Adrenal gland (tissue), 12 donors: Measurements from ENCODE around the gene GMIP. TPM values are rescaled to one million over a fixed set of nuclear protein-coding genes. Genes with fewer than 3 reads are reported as not detected.

Experiments
- DNase-seq, 7 donors: peaks; one replicate each; pipeline ENCODE4 v3.0.0-alpha.2; 2019 to 2020
- H3K27ac ChIP-seq, 5 donors: fragments of 200-600 bp; sonication (generic) in 4 of 5; 1 replicate in 3 of 5; 2 replicates in 2 of 5; pipeline versions ENCODE4 v1.5.1 to v1.8.0; 2016 to 2020; ENCODE audit warnings: mild to moderate bottlenecking in 1 of 5
- H3K27me3 ChIP-seq: fragments of 200-600 bp; 2 replicates; pipeline ENCODE4 v1.8.0; 2021
- H3K36me3 ChIP-seq, 2 donors: fragments of 200-600 bp; replicated peaks in 1 of 2; 1 replicate in 1 of 2; 2 replicates in 1 of 2; pipeline versions ENCODE4 v1.5.1 to v1.8.0; 2018 to 2022
- H3K4me1 ChIP-seq, 2 donors: fragments of 200-600 bp; replicated peaks in 1 of 2; 1 replicate in 1 of 2; 2 replicates in 1 of 2; pipeline versions ENCODE4 v1.5.1 to v1.8.0; 2018 to 2021
- H3K4me3 ChIP-seq, 4 donors: fragments of 200-600 bp; sonication (generic) in 3 of 4; one replicate each; pipeline ENCODE4 v1.5.1; 2016 to 2018
- H3K9me3 ChIP-seq, 3 donors: fragments of 200-600 bp; sonication (generic) in 1 of 3; replicated peaks in 1 of 3; 1 replicate in 2 of 3; 2 replicates in 1 of 3; pipeline versions ENCODE4 v1.5.1 to v1.8.0; 2016 to 2021
- CTCF ChIP-seq, 6 experiments: fragments of 450-650 bp in 4 of 6; fragments of 200-600 bp in 2 of 6; sonication (generic) in 1 of 6; IDR thresholded peaks; 1 replicate in 5 of 6; 2 replicates in 1 of 6; pipeline versions ENCODE4 v1.5.1 to v1.8.0; 2016 to 2021; ENCODE audit warnings: antibody characterized with exemption in 6 of 6, mild to moderate bottlenecking in 2 of 6, moderate library complexity in 1 of 6
- POLR2A ChIP-seq, 2 donors: fragments of 450-650 bp; IDR thresholded peaks; one replicate each; pipeline ENCODE4 v1.6.1; 2017; ENCODE audit warnings: antibody characterized with exemption in 2 of 2, mild to moderate bottlenecking in 2 of 2, moderate library complexity in 1 of 2
- WGBS, 4 donors: extraction: QIAGEN DNeasy Blood & Tissue Kit in 2 of 4; methylation state at CpG; one replicate each; pipeline versions ENCODE4 v1.1.5 to v1.1.7; 2013 to 2017; 5-methylcytosine and 5-hydroxymethylcytosine counted together
- intact Hi-C, 2 donors: fragments of 100-400 bp; cut with DNase I; formaldehyde crosslinking; loops; one replicate each; pipeline versions ENCODE4 v1.14.1 to v1.15.0; 2022 to 2023
- polyA plus RNA-seq, 3 donors: library from polyadenylated mRNA; stranded (reverse); fragments of 200-250 nt in 2 of 3; fragments of 350-450 nt in 1 of 3; fragmentation: Illumina TruSeq in 1 of 3; extraction: RNeasy Lipid Tissue Mini Kit (QIAGEN cat#74804) in 1 of 3; gene quantifications; one replicate each; pipeline ENCODE4 v1.2.3, GENCODE V29; 2013 to 2014
- total RNA-seq, 9 donors: library from RNA; depleted of rRNA in 4 of 9; stranded (reverse); fragments of >200 nt in 4 of 9; fragments of 120-200 nt in 1 of 9; fragmentation: NEBNext Ultra II Directional in 1 of 9; extraction: Animal tissue kit (Norgen Biotek cat#: 25700) in 1 of 9; gene quantifications; one replicate each; pipeline versions ENCODE4 v1.1.0 to v1.2.4, GENCODE V29; 2013 to 2023
- donor health status: healthy with polysubstance abuse.
- donor health status: Bipolar disorder and iron deficiency.
- donor health status: DM: yes; HTN: yes; CAD: no.
- donor health status: DM: no; HTN: no; CAD: no.
- donor health status: DM: no; HTN: no; CAD: no.
- donor health status: DM: yes; HTN: yes; CAD: no.

The GMIP gene
- total and polyA plus RNA-seq, 12 donors: 0.44 to 17.0 (median 9.6) TPM

DNA sequence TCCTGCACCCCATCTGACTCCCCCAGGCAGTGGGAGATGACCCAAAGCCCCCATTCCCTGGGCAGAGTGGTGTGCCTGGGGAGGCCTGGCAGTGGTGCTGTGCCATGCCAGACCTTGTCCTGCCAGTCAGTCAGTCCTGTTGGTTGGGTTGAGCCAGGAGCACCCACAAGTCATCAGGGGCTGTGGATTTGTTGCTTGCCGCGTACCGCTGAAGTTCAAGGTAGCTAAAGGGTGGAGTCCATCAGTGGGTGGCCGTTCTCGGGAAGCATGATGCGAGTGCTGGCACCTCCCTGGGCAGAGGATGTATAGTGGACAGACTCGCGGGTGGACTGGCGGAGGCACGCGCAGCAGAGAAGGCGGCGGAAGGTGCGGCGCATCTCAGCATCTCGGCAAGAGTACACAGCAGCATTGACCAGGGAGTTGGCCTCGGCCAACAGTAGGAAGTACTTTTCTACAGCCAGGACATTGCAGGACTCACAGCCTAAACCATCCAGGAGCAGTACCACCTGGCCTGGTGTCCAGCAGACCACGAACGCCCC, 19.4 kb downstream of the GMIP start:
- DNase-seq: no peak
- H3K36me3 ChIP-seq: no peaks in the 10 kb centered on the region
- WGBS, 4 donors: 86 to 95% (median 95%) methylated on average over 14 to 19 of the region's 19 CpGs
- peaks cover 0 to 12% of the 10 kb centered on the region in 2 donors for H3K4me1 ChIP-seq
- no peaks in the 10 kb centered on the region for H3K9me3 ChIP-seq
- intact Hi-C loops: no loop called here
- no peaks in the 10 kb centered on the region for H3K27me3 ChIP-seq
- TF ChIP-seq CTCF (IDR thresholded peaks at IDR 0.05): no peak
- no peak for TF ChIP-seq POLR2A (IDR thresholded peaks at IDR 0.05)
- H3K27ac ChIP-seq: no peak overlapping the region
- H3K4me3 ChIP-seq: no peak overlapping the region

GRCh38 chr19:19623383-19623782, 20.1 kb downstream of the GMIP start:
- Histone ChIP-seq H3K9me3 (no peaks in the 10 kb centered on the region), H3K4me1 (peaks cover 0 to 8% of the 10 kb centered on the region in 2 donors), H3K36me3 (no peaks in the 10 kb centered on the region), H3K4me3 (no peak overlapping the region), H3K27ac (no peak overlapping the region), H3K27me3 (no peaks in the 10 kb centered on the region)
- TF ChIP-seq CTCF (IDR thresholded peaks at IDR 0.05) (no peak), POLR2A (IDR thresholded peaks at IDR 0.05) (no peak)
- DNase-seq: no peak
- 62 to 76% (median 72%) methylated on average over 5 of the region's 5 CpGs for WGBS, 4 donors
- intact Hi-C loops: no loop called here

DNA sequence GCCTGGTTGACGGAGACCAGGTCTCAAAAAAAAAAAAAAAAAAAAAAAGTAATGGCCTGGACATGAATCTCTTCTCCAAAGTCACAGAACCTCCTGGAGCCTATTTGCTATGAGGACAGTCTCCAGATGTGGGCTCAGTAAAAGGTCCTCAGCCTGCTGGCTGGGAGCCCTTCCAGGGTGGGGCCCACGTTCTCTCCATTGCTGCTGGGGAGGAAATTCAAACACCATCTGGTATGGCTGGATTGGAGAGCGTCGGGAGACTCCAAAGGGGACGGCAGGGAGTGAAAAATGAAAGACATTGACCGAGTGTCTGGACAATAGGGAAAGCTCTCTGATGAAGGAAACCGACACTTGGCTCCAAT, 23.6 kb downstream of the GMIP start:
- H3K27ac ChIP-seq: no peak overlapping the region

DNA sequence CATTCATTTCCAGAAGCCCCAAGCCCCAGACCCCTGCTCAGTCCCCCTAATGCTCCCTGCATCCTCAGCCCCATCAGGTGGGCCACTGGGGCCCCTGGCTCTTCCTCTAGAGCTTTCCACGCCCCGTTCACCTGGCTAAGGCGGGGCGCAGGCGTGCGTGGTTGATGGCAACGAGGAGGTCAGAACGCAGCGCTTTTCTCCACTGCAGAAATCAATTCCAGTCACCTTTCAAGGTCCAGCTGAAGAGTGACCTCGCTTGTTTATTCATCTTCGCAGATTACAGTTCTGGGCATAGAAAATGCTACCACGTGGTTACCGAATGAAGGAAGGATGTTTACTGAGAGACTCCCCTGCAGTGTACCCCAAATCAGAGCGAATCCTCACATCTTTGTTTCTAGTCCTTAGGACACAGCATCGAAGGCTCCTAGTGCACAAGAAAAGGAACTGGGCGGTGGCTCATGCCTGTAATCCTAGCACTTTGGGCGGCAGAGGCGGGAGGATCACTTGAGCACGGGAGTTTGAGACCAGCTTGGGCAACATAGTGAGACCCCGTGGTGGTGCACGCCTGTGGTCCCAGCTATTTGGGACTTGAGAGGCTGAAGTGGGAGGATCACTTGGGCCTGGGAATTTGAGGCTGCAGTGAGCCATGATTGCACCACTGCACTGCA, 24.1 kb downstream of the GMIP start:
- H3K36me3 ChIP-seq: no peaks in the 10 kb centered on the region
- no peak for TF ChIP-seq POLR2A (IDR thresholded peaks at IDR 0.05)
- no peak for TF ChIP-seq CTCF (IDR thresholded peaks at IDR 0.05)
- 24 to 50% (median 45%) methylated on average over 15 to 21 of the region's 21 CpGs for WGBS, 4 donors
- DNase-seq: peak in 1 of 7 donors; percentile 32
- no peaks in the 10 kb centered on the region for H3K9me3 ChIP-seq
- intact Hi-C loops: no loop called here
- H3K4me3 ChIP-seq: no peak overlapping the region
- H3K27me3 ChIP-seq: peaks cover 6% of the 10 kb centered on the region
- H3K27ac ChIP-seq: no peak overlapping the region
- H3K4me1 ChIP-seq: no peaks in the 10 kb centered on the region

More for the DNA sequence above, 23.6 kb downstream of the GMIP start:
- no peaks in the 10 kb centered on the region for H3K9me3 ChIP-seq
- H3K4me3 ChIP-seq: no peak overlapping the region
- TF ChIP-seq POLR2A (IDR thresholded peaks at IDR 0.05) (no peak), CTCF (IDR thresholded peaks at IDR 0.05) (no peak)
- DNase-seq: no peak
- WGBS, 4 donors: 60 to 82% (median 73%) methylated on average over 7 of the region's 7 CpGs
- peaks cover 6% of the 10 kb centered on the region for H3K27me3 ChIP-seq
- no peaks in the 10 kb centered on the region for H3K4me1 ChIP-seq
- no peaks in the 10 kb centered on the region for H3K36me3 ChIP-seq
- intact Hi-C loops: no loop called here
